ENCODE results near the gene ATP5F1A. TPM values are rescaled to one million over a fixed set of nuclear protein-coding genes. Genes with fewer than 3 reads are reported as not detected.
A peak's percentile ranks its signal among the peaks of the same experiment; 100 is the strongest.

Gene ATP5F1A
- total RNA-seq, 2 experiments from 2014 or later, result 218 to 284 TPM

GRCh38 chr18:46067438-46068007 lies 30.6 kb downstream of the ATP5F1A start:
- Histone ChIP-seq H3K79me2 (ENCODE audit: insufficient read depth, low read depth, low read length) (no peaks in the 10 kb centered on the region), H3K27ac (ENCODE audit: low read depth, low read length, poor library complexity, severe bottlenecking) (no peak overlapping the region), H4K20me1 (ENCODE audit: insufficient read depth, low read length) (no peaks in the 10 kb centered on the region), H2AFZ (ENCODE audit: low read length) (no peak overlapping the region), H3K4me3 (ENCODE audit: low read depth, low read length, poor library complexity, severe bottlenecking) (no peak overlapping the region), H3K4me2 (ENCODE audit: low read length) (no peak overlapping the region), H3K4me1 (ENCODE audit: insufficient read depth, low read length, poor library complexity, severe bottlenecking) (no peaks in the 10 kb centered on the region), H3K36me3 (ENCODE audit: insufficient read depth, low read length) (no peaks in the 10 kb centered on the region), H3K9me3 (ENCODE audit: low read length) (no peaks in the 10 kb centered on the region), H3K9me2 (ENCODE audit: insufficient read depth, low read length) (no peaks in the 10 kb centered on the region)
- DNase-seq (ENCODE audit: low spot score), result peak; percentile 8
- BruUV-seq (replicated peaks), result no TSS peak
- CTCF ChIA-PET (ENCODE audit: unreplicated experiment), result no interaction called here
- POLR2A ChIA-PET, result no interaction called here
- intact Hi-C loops (cut with micrococcal nuclease; ENCODE audit: unreplicated experiment), result no loop called here
- TF ChIP-seq CTCF (conservative IDR thresholded peaks at IDR 0.05; ENCODE audit: low read length) (no peak), EZH2phosphoT487 (IDR thresholded peaks at IDR 0.05; ENCODE audit: borderline replicate concordance, low read depth, low read length) (no peak)

GRCh38 chr18:46062781-46063180 lies 35.3 kb downstream of the ATP5F1A start:
- ChIA-PET POLR2A (no interaction called here), CTCF (ENCODE audit: unreplicated experiment) (no interaction called here)
- TF ChIP-seq EZH2phosphoT487 (IDR thresholded peaks at IDR 0.05; ENCODE audit: borderline replicate concordance, low read depth, low read length) (no peak), CTCF (conservative IDR thresholded peaks at IDR 0.05; ENCODE audit: low read length) (no peak)
- no peak overlapping the region for H3K27ac ChIP-seq (ENCODE audit: low read depth, low read length, poor library complexity, severe bottlenecking)
- H3K36me3 ChIP-seq (ENCODE audit: insufficient read depth, low read length), result no peaks in the 10 kb centered on the region
- H3K4me3 ChIP-seq (ENCODE audit: low read depth, low read length, poor library complexity, severe bottlenecking), result no peak overlapping the region
- no peak overlapping the region for H2AFZ ChIP-seq (ENCODE audit: low read length)
- DNase-seq (ENCODE audit: low spot score), result no peak
- BruUV-seq (replicated peaks), result no TSS peak
- intact Hi-C loops (cut with micrococcal nuclease; ENCODE audit: unreplicated experiment), result no loop called here
- H3K4me2 ChIP-seq (ENCODE audit: low read length), result no peak overlapping the region
- H3K4me1 ChIP-seq (ENCODE audit: insufficient read depth, low read length, poor library complexity, severe bottlenecking), result no peaks in the 10 kb centered on the region
- H3K79me2 ChIP-seq (ENCODE audit: insufficient read depth, low read depth, low read length), result no peaks in the 10 kb centered on the region
- no peaks in the 10 kb centered on the region for H4K20me1 ChIP-seq (ENCODE audit: insufficient read depth, low read length)
- no peaks in the 10 kb centered on the region for H3K9me3 ChIP-seq (ENCODE audit: low read length)
- H3K9me2 ChIP-seq (ENCODE audit: insufficient read depth, low read length), result no peaks in the 10 kb centered on the region

- Histone ChIP-seq H2AFZ (ENCODE audit: low read length) (no peak overlapping the region), H3K36me3 (ENCODE audit: insufficient read depth, low read length) (no peaks in the 10 kb centered on the region), H3K4me1 (ENCODE audit: insufficient read depth, low read length, poor library complexity, severe bottlenecking) (no peaks in the 10 kb centered on the region), H3K9me2 (ENCODE audit: insufficient read depth, low read length) (no peaks in the 10 kb centered on the region), H4K20me1 (ENCODE audit: insufficient read depth, low read length) (no peaks in the 10 kb centered on the region), H3K79me2 (ENCODE audit: insufficient read depth, low read depth, low read length) (no peaks in the 10 kb centered on the region), H3K4me3 (ENCODE audit: low read depth, low read length, poor library complexity, severe bottlenecking) (no peak overlapping the region), H3K9me3 (ENCODE audit: low read length) (no peaks in the 10 kb centered on the region), H3K4me2 (ENCODE audit: low read length) (no peak overlapping the region), H3K27ac (ENCODE audit: low read depth, low read length, poor library complexity, severe bottlenecking) (no peak overlapping the region)
- ChIA-PET CTCF (ENCODE audit: unreplicated experiment) (no interaction called here), POLR2A (no interaction called here)
- DNase-seq (ENCODE audit: low spot score), result no peak
- intact Hi-C loops (cut with micrococcal nuclease; ENCODE audit: unreplicated experiment), result no loop called here
- TF ChIP-seq EZH2phosphoT487 (IDR thresholded peaks at IDR 0.05; ENCODE audit: borderline replicate concordance, low read depth, low read length) (no peak), CTCF (conservative IDR thresholded peaks at IDR 0.05; ENCODE audit: low read length) (no peak)
- BruUV-seq (replicated peaks), result no TSS peak
Observed at GRCh38 chr18:46061796-46062195, 36.3 kb downstream of the ATP5F1A start.

Data from OCI-LY7 (cell line).